ENCODE data around the gene ORMDL2.

DNA sequence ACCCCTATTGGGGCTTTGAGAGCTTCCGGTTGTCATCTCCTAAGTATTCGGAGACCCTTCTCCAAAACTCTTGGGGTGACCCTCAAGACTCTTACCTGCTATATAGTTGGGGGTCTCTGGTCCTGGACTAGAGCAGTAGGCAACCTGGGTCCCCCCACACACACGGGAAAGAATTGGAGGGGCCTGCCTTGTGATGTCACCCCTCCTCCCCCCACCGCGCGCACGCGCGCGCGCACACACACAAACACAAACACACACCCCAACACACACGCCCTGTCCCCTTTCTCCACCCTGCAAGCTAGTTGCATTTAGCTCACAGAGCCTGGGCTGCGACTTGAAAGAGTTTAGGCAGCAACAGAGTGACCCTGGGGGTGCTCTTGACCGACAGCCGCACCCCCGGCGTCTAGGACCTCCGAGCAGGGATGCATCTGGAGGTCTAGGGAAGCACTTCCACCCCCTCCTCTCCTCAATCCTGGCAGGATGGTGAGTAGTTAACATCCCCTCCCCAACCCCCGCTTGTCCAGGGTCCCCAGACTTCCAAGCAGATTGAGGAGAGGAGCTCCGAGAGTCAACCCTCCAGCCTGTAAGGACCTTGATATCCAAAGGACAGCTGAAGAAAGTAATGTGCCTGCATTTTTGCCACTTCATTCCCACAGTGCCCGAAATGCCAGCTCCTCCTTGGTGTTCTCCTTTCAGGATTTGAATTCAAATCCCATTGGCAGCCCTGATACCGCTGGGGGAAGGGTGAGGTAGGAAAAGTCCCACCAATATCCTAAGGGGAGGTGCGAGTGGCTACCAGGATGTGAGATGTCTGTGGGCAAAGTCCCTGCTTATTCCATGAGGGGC lies 13.0 kb downstream of the ORMDL2 start:
- TF ChIP-seq, protein P1, sequence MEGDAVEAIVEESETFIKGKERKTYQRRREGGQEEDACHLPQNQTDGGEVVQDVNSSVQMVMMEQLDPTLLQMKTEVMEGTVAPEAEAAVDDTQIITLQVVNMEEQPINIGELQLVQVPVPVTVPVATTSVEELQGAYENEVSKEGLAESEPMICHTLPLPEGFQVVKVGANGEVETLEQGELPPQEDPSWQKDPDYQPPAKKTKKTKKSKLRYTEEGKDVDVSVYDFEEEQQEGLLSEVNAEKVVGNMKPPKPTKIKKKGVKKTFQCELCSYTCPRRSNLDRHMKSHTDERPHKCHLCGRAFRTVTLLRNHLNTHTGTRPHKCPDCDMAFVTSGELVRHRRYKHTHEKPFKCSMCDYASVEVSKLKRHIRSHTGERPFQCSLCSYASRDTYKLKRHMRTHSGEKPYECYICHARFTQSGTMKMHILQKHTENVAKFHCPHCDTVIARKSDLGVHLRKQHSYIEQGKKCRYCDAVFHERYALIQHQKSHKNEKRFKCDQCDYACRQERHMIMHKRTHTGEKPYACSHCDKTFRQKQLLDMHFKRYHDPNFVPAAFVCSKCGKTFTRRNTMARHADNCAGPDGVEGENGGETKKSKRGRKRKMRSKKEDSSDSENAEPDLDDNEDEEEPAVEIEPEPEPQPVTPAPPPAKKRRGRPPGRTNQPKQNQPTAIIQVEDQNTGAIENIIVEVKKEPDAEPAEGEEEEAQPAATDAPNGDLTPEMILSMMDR (conservative IDR thresholded peaks at IDR 0.05): no peak
- TF ChIP-seq EZH2 (IDR thresholded peaks at IDR 0.05; ENCODE audit: low read depth): no peak

All from PC-9 (cell line).